GM12878 (cell line): Measurements from ENCODE around the gene PROC. TPM values are rescaled to one million over a fixed set of nuclear protein-coding genes. Genes with fewer than 3 reads are reported as not detected.
A peak's percentile ranks its signal among the peaks of the same experiment; 100 is the strongest.

ENCODE experiments used
- BCL11A ChIP-seq: IDR thresholded peaks from 2 replicates; pipeline ENCODE4 v1.6.1; 2011; ENCODE audit warnings: low read depth, low read length
- BCL3 ChIP-seq: IDR thresholded peaks from 2 replicates; pipeline ENCODE4 v1.6.1; 2011; ENCODE audit warnings: borderline replicate concordance, low read depth, mild to moderate bottlenecking, moderate library complexity, low read length; ENCODE audit not compliant: insufficient read depth, poor library complexity, severe bottlenecking
- CREB1 ChIP-seq: IDR thresholded peaks from 2 replicates; pipeline ENCODE4 v1.6.1; 2012; ENCODE audit warnings: low read depth, mild to moderate bottlenecking, inconsistent platforms
- CREM ChIP-seq: IDR thresholded peaks from 2 replicates; pipeline ENCODE4 v1.6.1; 2014; ENCODE audit warnings: antibody characterized with exemption, low read depth
- EED ChIP-seq: sonication (generic); IDR thresholded peaks from 2 replicates; pipeline ENCODE4 v1.6.1; 2016; ENCODE audit warnings: antibody characterized with exemption, low read depth
- EGR1 ChIP-seq, 2 experiments: IDR thresholded peaks; 1 replicate in 1 of 2; 2 replicates in 1 of 2; pipeline ENCODE4 v1.6.1; 2011 to 2012; ENCODE audit warnings: low read depth in 2 of 2, low read length in 2 of 2, borderline replicate concordance in 1 of 2, mild to moderate bottlenecking in 1 of 2, moderate library complexity in 1 of 2
- FOXM1 ChIP-seq: IDR thresholded peaks from 2 replicates; pipeline ENCODE4 v1.6.1; 2012; ENCODE audit warnings: low read depth, mild to moderate bottlenecking, inconsistent platforms, low read length, moderate library complexity
- HDGF ChIP-seq: fragments of 450-650 bp; IDR thresholded peaks from 2 replicates; pipeline ENCODE4 v1.6.1; 2016; ENCODE audit warnings: antibody characterized with exemption
- IKZF1 ChIP-seq: fragments of 450-650 bp; conservative IDR thresholded peaks from 2 replicates; pipeline ENCODE4 v1.6.1; 2017; ENCODE audit warnings: antibody characterized with exemption, mild to moderate bottlenecking
- JUND ChIP-seq: IDR thresholded peaks from 2 replicates; pipeline ENCODE4 v1.6.1; 2012; ENCODE audit warnings: low read depth, mild to moderate bottlenecking, low read length, improper control_type of control experiment, moderate library complexity
- KDM1A ChIP-seq: fragments of 200-600 bp; sonication (generic); IDR thresholded peaks from 2 replicates; pipeline ENCODE4 v1.6.1; 2016; ENCODE audit warnings: borderline replicate concordance
- LARP7 ChIP-seq: fragments of 450-650 bp; IDR thresholded peaks from 2 replicates; pipeline ENCODE4 v1.6.1; 2017; ENCODE audit warnings: mild to moderate bottlenecking
- RB1 ChIP-seq: fragments of 450-650 bp; formaldehyde crosslinking; IDR thresholded peaks from 2 replicates; pipeline ENCODE4 v1.6.1; 2017; ENCODE audit warnings: mild to moderate bottlenecking, borderline replicate concordance
- RFX5 ChIP-seq: IDR thresholded peaks from 2 replicates; pipeline ENCODE4 v1.6.1; 2011; ENCODE audit warnings: low read depth, low read length, improper control_type of control experiment
- RUNX3 ChIP-seq: IDR thresholded peaks from 2 replicates; pipeline ENCODE4 v1.6.1; 2012; ENCODE audit warnings: low read length, inconsistent platforms
- SKIL ChIP-seq: fragments of 450-650 bp; IDR thresholded peaks from 2 replicates; pipeline ENCODE4 v1.6.1; 2017; ENCODE audit warnings: mild to moderate bottlenecking, low read depth, inconsistent platforms; ENCODE audit not compliant: poor library complexity, severe bottlenecking
- SMARCA5 ChIP-seq: fragments of 450-650 bp; IDR thresholded peaks from 2 replicates; pipeline ENCODE4 v1.6.1; 2017; ENCODE audit warnings: mild to moderate bottlenecking
- SPI1 ChIP-seq: IDR thresholded peaks from 2 replicates; pipeline ENCODE4 v1.6.1; 2011; ENCODE audit warnings: low read depth, mild to moderate bottlenecking, low read length, moderate library complexity, borderline replicate concordance; ENCODE audit not compliant: insufficient read depth
- STAT3 ChIP-seq: IDR thresholded peaks from 2 replicates; pipeline ENCODE4 v1.6.1; 2011; ENCODE audit warnings: low read depth, low read length, improper control_type of control experiment
- SUZ12 ChIP-seq: fragments of 200-600 bp; sonication (generic); IDR thresholded peaks from one replicate; pipeline ENCODE4 v1.6.1; 2018; ENCODE audit warnings: antibody characterized with exemption, mild to moderate bottlenecking; ENCODE audit not compliant: unreplicated experiment
- USF1 ChIP-seq: IDR thresholded peaks from 2 replicates; pipeline ENCODE4 v1.6.1; 2011; ENCODE audit warnings: borderline replicate concordance, low read depth, mild to moderate bottlenecking, moderate library complexity, mixed read lengths, low read length; ENCODE audit not compliant: insufficient read depth; ENCODE audit errors: extremely low read length
- ZNF217 ChIP-seq: fragments of 450-650 bp; IDR thresholded peaks from 2 replicates; pipeline ENCODE4 v1.6.1; 2017; ENCODE audit warnings: antibody characterized with exemption, mild to moderate bottlenecking
- ZNF592 ChIP-seq: fragments of 450-650 bp; IDR thresholded peaks from 2 replicates; pipeline ENCODE4 v1.6.1; 2017; ENCODE audit warnings: mild to moderate bottlenecking, moderate library complexity
- polyA plus RNA-seq, 11 experiments: library from polyadenylated mRNA; depleted of rRNA in 4 of 11; unstranded in 6 of 11; stranded (reverse) in 5 of 11; fragments of >200 nt; fragmentation: Nextera tagmentation in 4 of 11; fragmentation: Illumina TruSeq in 1 of 11; extraction: Ambion mirVana in 4 of 11; extraction: Trizol in 1 of 11; gene quantifications; 1 replicate in 1 of 11; 2 replicates in 10 of 11; pipeline versions ENCODE4 v1.2.1 to v1.2.3, GENCODE V29; 2011 to 2016; ENCODE audit warnings: inconsistent platforms in 2 of 11, missing spikeins in 2 of 11, low read depth in 1 of 11
- total RNA-seq, 4 experiments: library from RNA; depleted of rRNA in 3 of 4; stranded (reverse); fragments of >200 nt in 3 of 4; fragmentation: Illumina TruSeq in 1 of 4; extraction: Trizol in 1 of 4; gene quantifications; 2 replicates each; pipeline versions ENCODE4 v1.2.1 to v1.2.3, GENCODE V29; 2013 to 2021

Gene PROC
- total and polyA plus RNA-seq, 10 of the 15 experiments (the other 5 are each of a cell fraction or from before 2014, with no cell fraction given), result not detected

GRCh38 chr2:127408004-127408806, 10.0 kb upstream of the PROC start (continued):
- TF ChIP-seq RFX5 (no peak), USF1 (no peak), SPI1 (no peak), KDM1A (no peak), RB1 (no peak), LARP7 (peak; percentile 68; the same call in 1 of the 2 replicates), ZNF217 (no peak), SUZ12 (no peak), BCL3 (no peak), EED (no peak), EGR1 (IDR thresholded peaks at IDR 0.05; ENCODE audit: borderline replicate concordance in 1 of 2, low read depth in 2 of 2, low read length in 2 of 2) (0 out of 3 replicates have a peak, but pooled peaks of 1 of the 2 experiments have one; percentile 13), IKZF1 (peak; percentile 57), SKIL (no peak), RUNX3 (no peak), SMARCA5 (peak; percentile 23; the same call in 1 of the 2 replicates), BCL11A (no peak), ZNF592 (no peak), STAT3 (no peak), HDGF (no peak), CREB1 (no peak), CREM (0 out of 2 replicates have a peak, but pooled peaks have one; percentile 10), FOXM1 (no peak), JUND (no peak)
